Endothelial cell of umbilical vein (primary cell): Measurements from ENCODE around the gene NCK2.

Experiments
- EZH2 ChIP-seq: IDR thresholded peaks from 2 replicates; pipeline ENCODE4 v1.6.1; 2012; ENCODE audit warnings: borderline replicate concordance, low read depth, mild to moderate bottlenecking, moderate library complexity, low read length, inconsistent platforms; ENCODE audit not compliant: severe bottlenecking
- GATA2 ChIP-seq: IDR thresholded peaks from 2 replicates; pipeline ENCODE4 v1.7.0; 2011; ENCODE audit warnings: low read depth, mild to moderate bottlenecking, moderate library complexity, mixed read lengths, low read length; ENCODE audit not compliant: insufficient read length, insufficient read depth
- JUN ChIP-seq: IDR thresholded peaks from 2 replicates; pipeline ENCODE4 v1.6.1; 2011; ENCODE audit warnings: borderline replicate concordance, low read depth; ENCODE audit not compliant: insufficient read length, insufficient read depth
- MYC ChIP-seq: IDR thresholded peaks from one replicate; pipeline ENCODE4 v1.6.1; 2011; ENCODE audit warnings: mild to moderate bottlenecking, low read depth, low read length
- POLR2A ChIP-seq: IDR thresholded peaks from 2 replicates; pipeline ENCODE4 v1.6.1; 2012; ENCODE audit warnings: low read depth, mild to moderate bottlenecking, control low read depth, low read length
- POLR2AphosphoS5 ChIP-seq: IDR thresholded peaks from 2 replicates; pipeline ENCODE4 v1.6.1; 2012; ENCODE audit warnings: low read depth, mild to moderate bottlenecking, control low read depth, low read length, moderate library complexity; ENCODE audit not compliant: insufficient read depth
- TF ChIP-seq, protein P1 (sequence below), 2 donors: IDR thresholded peaks; 1 replicate in 1 of 2; 2 replicates in 1 of 2; pipeline ENCODE4 v1.5.1; 2011; ENCODE audit warnings: low read length in 2 of 2, mild to moderate bottlenecking in 2 of 2, moderate library complexity in 2 of 2, control low read depth in 1 of 2, inconsistent platforms in 1 of 2, low read depth in 1 of 2; ENCODE audit not compliant: insufficient read depth in 1 of 2; ENCODE audit errors: extremely low read depth in 1 of 2
- TF ChIP-seq, protein P2 (sequence below): IDR thresholded peaks from 2 replicates; pipeline ENCODE4 v1.6.1; 2011; ENCODE audit not compliant: insufficient read depth, insufficient read length

DNA sequence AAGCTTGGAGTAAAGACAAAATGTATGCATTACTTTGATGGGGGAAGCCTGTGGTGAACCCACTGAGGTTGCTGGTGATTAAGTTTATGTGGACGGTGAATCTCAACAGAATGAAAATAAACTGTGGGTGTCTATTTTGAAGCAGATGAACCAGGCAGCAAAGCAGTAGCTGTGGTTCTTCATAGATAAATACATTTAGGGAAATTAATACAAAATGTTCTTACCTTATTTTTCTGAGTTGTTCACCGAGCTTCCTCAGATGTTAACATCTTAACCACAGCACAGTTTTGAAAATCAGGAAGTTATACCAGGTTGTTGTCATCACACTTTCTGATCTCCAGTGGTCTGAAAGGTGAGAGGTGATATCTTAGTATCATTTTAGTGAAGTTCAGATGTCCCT, 53.9 kb downstream of the NCK2 start:
- TF ChIP-seq, protein P1, sequence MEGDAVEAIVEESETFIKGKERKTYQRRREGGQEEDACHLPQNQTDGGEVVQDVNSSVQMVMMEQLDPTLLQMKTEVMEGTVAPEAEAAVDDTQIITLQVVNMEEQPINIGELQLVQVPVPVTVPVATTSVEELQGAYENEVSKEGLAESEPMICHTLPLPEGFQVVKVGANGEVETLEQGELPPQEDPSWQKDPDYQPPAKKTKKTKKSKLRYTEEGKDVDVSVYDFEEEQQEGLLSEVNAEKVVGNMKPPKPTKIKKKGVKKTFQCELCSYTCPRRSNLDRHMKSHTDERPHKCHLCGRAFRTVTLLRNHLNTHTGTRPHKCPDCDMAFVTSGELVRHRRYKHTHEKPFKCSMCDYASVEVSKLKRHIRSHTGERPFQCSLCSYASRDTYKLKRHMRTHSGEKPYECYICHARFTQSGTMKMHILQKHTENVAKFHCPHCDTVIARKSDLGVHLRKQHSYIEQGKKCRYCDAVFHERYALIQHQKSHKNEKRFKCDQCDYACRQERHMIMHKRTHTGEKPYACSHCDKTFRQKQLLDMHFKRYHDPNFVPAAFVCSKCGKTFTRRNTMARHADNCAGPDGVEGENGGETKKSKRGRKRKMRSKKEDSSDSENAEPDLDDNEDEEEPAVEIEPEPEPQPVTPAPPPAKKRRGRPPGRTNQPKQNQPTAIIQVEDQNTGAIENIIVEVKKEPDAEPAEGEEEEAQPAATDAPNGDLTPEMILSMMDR (IDR thresholded peaks at IDR 0.05; ENCODE audit: extremely low read depth in 1 of 2, insufficient read depth in 1 of 2, low read depth in 1 of 2, low read length in 2 of 2): no peak
- TF ChIP-seq POLR2A (no peak), EZH2 (no peak), POLR2AphosphoS5 (no peak), JUN (no peak), MYC (no peak), GATA2 (no peak)
- TF ChIP-seq, protein P2, sequence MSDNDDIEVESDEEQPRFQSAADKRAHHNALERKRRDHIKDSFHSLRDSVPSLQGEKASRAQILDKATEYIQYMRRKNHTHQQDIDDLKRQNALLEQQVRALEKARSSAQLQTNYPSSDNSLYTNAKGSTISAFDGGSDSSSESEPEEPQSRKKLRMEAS: no peak
